H9 (cell line): ENCODE measurements around the gene SIDT2. TPM values are rescaled to one million over a fixed set of nuclear protein-coding genes. Genes with fewer than 3 reads are reported as not detected.
"Not testable (repeated sequence)": the region's sequence is repeated elsewhere in the genome, so short reads cannot be mapped to it uniquely, and the experiment has no call there.

Experiments used
- DNase-seq: peaks from one replicate; pipeline ENCODE4 v3.0.0-alpha.2; 2017
- H2AFZ ChIP-seq: one replicate; pipeline ENCODE4 v1.6.1; 2013; ENCODE audit warnings: mild to moderate bottlenecking, low read length, control low read depth, moderate library complexity
- H2AK5ac ChIP-seq: 2 replicates; pipeline ENCODE4 v1.6.1; 2013; ENCODE audit warnings: low read length, control low read depth, mixed read lengths; ENCODE audit not compliant: insufficient read length
- H2BK120ac ChIP-seq: one replicate; pipeline ENCODE4 v1.6.1; 2013; ENCODE audit warnings: low read depth, mild to moderate bottlenecking, low read length, control low read depth, inconsistent platforms; ENCODE audit not compliant: poor library complexity, severe bottlenecking
- H2BK12ac ChIP-seq: 2 replicates; pipeline ENCODE4 v1.6.1; 2013; ENCODE audit warnings: low read length, control low read depth, mixed read lengths, low read depth; ENCODE audit not compliant: insufficient read length
- H2BK15ac ChIP-seq: 2 replicates; pipeline ENCODE4 v1.6.1; 2013; ENCODE audit warnings: low read depth, low read length, control low read depth
- H2BK20ac ChIP-seq: one replicate; pipeline ENCODE4 v1.6.1; 2013; ENCODE audit warnings: low read depth, mild to moderate bottlenecking, low read length, control low read depth, inconsistent platforms; ENCODE audit not compliant: poor library complexity, severe bottlenecking
- H2BK5ac ChIP-seq: 2 replicates; pipeline ENCODE4 v1.6.1; 2013; ENCODE audit warnings: low read length, control low read depth, mixed read lengths; ENCODE audit not compliant: insufficient read length
- H3K14ac ChIP-seq: 2 replicates; pipeline ENCODE4 v1.6.1; 2013; ENCODE audit warnings: low read length, control low read depth; ENCODE audit not compliant: insufficient read depth
- H3K18ac ChIP-seq: 2 replicates; pipeline ENCODE4 v1.6.1; 2013; ENCODE audit warnings: low read depth, mild to moderate bottlenecking, mixed read lengths, low read length, control low read depth; ENCODE audit not compliant: insufficient read length
- H3K23ac ChIP-seq: 2 replicates; pipeline ENCODE4 v1.6.1; 2013; ENCODE audit warnings: low read length, control low read depth, mixed read lengths, low read depth; ENCODE audit not compliant: insufficient read length
- H3K23me2 ChIP-seq: 2 replicates; pipeline ENCODE4 v1.6.1; 2013; ENCODE audit warnings: low read depth, mild to moderate bottlenecking, mixed read lengths, low read length, control low read depth; ENCODE audit not compliant: insufficient read length, poor library complexity, severe bottlenecking
- H3K27ac ChIP-seq: 2 replicates; pipeline ENCODE4 v1.5.1; 2013; ENCODE audit warnings: low read length, control low read depth, mixed read lengths, low read depth; ENCODE audit not compliant: insufficient read length
- H3K27me3 ChIP-seq: 2 replicates; pipeline ENCODE4 v1.6.1; 2013; ENCODE audit warnings: low read length, control low read depth, inconsistent platforms; ENCODE audit not compliant: insufficient read depth
- H3K4ac ChIP-seq: 2 replicates; pipeline ENCODE4 v1.6.1; 2013; ENCODE audit warnings: low read depth, mild to moderate bottlenecking, control low read depth, inconsistent platforms, low read length, moderate library complexity
- H3K4me1 ChIP-seq: 2 replicates; pipeline ENCODE4 v1.6.1; 2013; ENCODE audit warnings: low read length, control low read depth, inconsistent platforms; ENCODE audit not compliant: insufficient read depth
- H3K4me2 ChIP-seq: 2 replicates; pipeline ENCODE4 v1.6.1; 2013; ENCODE audit warnings: low read length, control low read depth, mixed read lengths; ENCODE audit not compliant: insufficient read length, insufficient read depth
- H3K56ac ChIP-seq: 2 replicates; pipeline ENCODE4 v1.6.1; 2013; ENCODE audit warnings: low read depth, mild to moderate bottlenecking, mixed read lengths, low read length, control low read depth; ENCODE audit not compliant: insufficient read length
- H3K79me1 ChIP-seq: 2 replicates; pipeline ENCODE4 v1.6.1; 2013; ENCODE audit warnings: low read depth, mild to moderate bottlenecking, moderate library complexity, low read length, control low read depth, inconsistent platforms; ENCODE audit not compliant: insufficient read depth, poor library complexity, severe bottlenecking
- H3K79me2 ChIP-seq: 2 replicates; pipeline ENCODE4 v1.6.1; 2013; ENCODE audit warnings: low read length, control low read depth, inconsistent platforms; ENCODE audit not compliant: insufficient read depth
- H3K9ac ChIP-seq: 2 replicates; pipeline ENCODE4 v1.6.1; 2013; ENCODE audit warnings: low read length, control low read depth, mixed read lengths; ENCODE audit not compliant: insufficient read length; ENCODE audit errors: extremely low read depth
- H3K9me3 ChIP-seq: one replicate; pipeline ENCODE4 v1.6.1; 2013; ENCODE audit warnings: low read depth, low read length, inconsistent platforms; ENCODE audit not compliant: control insufficient read depth
- H3T11ph ChIP-seq: one replicate; pipeline ENCODE4 v1.6.1; 2013; ENCODE audit warnings: mild to moderate bottlenecking, low read length, control low read depth, inconsistent platforms
- H4K20me1 ChIP-seq: one replicate; pipeline ENCODE4 v1.6.1; 2013; ENCODE audit not compliant: control insufficient read depth, insufficient read length, insufficient read depth
- H4K5ac ChIP-seq: 2 replicates; pipeline ENCODE4 v1.6.1; 2013; ENCODE audit warnings: low read depth, mild to moderate bottlenecking, mixed read lengths, low read length, control low read depth; ENCODE audit not compliant: insufficient read length
- H4K8ac ChIP-seq: replicated peaks from 2 replicates; pipeline ENCODE4 v1.6.1; 2013; ENCODE audit warnings: low read length, control low read depth, mixed read lengths, low read depth; ENCODE audit not compliant: insufficient read length
- H4K91ac ChIP-seq: 2 replicates; pipeline ENCODE4 v1.6.1; 2013; ENCODE audit warnings: low read depth, mild to moderate bottlenecking, moderate library complexity, mixed read lengths, low read length, control low read depth; ENCODE audit not compliant: insufficient read length
- H3K27ac Mint-ChIP-seq, 3 experiments: 2 replicates in 2 of 3; 3 replicates in 1 of 3; pipeline ENCODE4 v1.8.0; 2020 to 2021; ENCODE audit warnings: mixed read lengths in 3 of 3, mild to moderate bottlenecking in 1 of 3, moderate library complexity in 1 of 3
- H3K27me3 Mint-ChIP-seq: 2 replicates; pipeline ENCODE4 v1.8.0; 2021; ENCODE audit warnings: low read depth, mild to moderate bottlenecking, moderate library complexity, mixed read lengths
- H3K36me3 Mint-ChIP-seq, 3 experiments: 2 replicates in 2 of 3; 3 replicates in 1 of 3; pipeline ENCODE4 v1.8.0; 2020 to 2021; ENCODE audit warnings: low read depth in 3 of 3, mixed read lengths in 3 of 3; ENCODE audit not compliant: insufficient read depth in 1 of 3
- H3K4me1 Mint-ChIP-seq, 2 experiments: 2 replicates each; pipeline ENCODE4 v1.8.0; 2020; ENCODE audit warnings: mixed read lengths in 2 of 2
- H3K4me3 Mint-ChIP-seq, 2 experiments: 2 replicates in 1 of 2; 3 replicates in 1 of 2; pipeline ENCODE4 v1.8.0; 2020 to 2021; ENCODE audit warnings: mild to moderate bottlenecking in 2 of 2, mixed read lengths in 2 of 2, moderate library complexity in 1 of 2
- H3K9me3 Mint-ChIP-seq, 2 experiments: 2 replicates in 1 of 2; 3 replicates in 1 of 2; pipeline ENCODE4 v1.8.0; 2020; ENCODE audit warnings: mild to moderate bottlenecking in 2 of 2, mixed read lengths in 2 of 2, moderate library complexity in 1 of 2
- CTCF ChIP-seq: fragments of 200-600 bp; sonication (generic); conservative IDR thresholded peaks from 3 replicates; pipeline ENCODE4 v1.8.0; 2021; ENCODE audit warnings: antibody characterized with exemption, mild to moderate bottlenecking
- WGBS: extraction: QIAGEN DNeasy Blood & Tissue Kit; methylation state at CpG from one replicate; pipeline ENCODE4 v1.1.7; 2013; ENCODE audit warnings: missing lambda C conversion rate, low lambda C conversion rate, mixed read lengths; ENCODE audit not compliant: insufficient read length; ENCODE audit errors: extremely low coverage; 5-methylcytosine and 5-hydroxymethylcytosine counted together
- total RNA-seq: library from RNA; stranded (reverse); gene quantifications from 2 replicates; pipeline ENCODE4 v1.2.1, GENCODE V29; 2021

The SIDT2 gene
- total RNA-seq, 1 experiment from 2014 or later, result 18.3 TPM

DNA sequence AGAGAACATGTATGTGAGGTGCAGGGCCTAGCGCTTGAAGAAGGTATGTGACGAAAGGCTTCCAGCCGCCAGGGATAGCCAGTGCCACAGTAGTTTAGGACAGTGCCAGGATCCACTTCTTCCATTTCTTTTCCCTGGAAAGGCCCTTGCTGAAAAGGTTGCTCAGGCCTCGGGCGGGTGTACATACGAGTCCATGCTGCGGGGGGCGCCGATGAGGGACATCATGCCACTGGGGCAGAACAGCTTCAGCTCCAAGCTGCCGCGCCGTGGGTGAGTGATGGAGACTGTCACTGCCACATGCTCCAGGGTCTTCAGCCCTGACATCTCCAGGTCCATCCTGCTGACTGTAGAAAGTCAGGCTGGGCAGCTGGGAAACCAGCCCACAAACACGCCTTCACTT lies 30.2 kb downstream of the SIDT2 start:
- H3K27me3 ChIP-seq, H4K8ac ChIP-seq, H3K4me1 ChIP-seq, H3K27ac Mint-ChIP-seq, H3K4me3 Mint-ChIP-seq, H2AFZ ChIP-seq, H3K27ac ChIP-seq, H3K56ac ChIP-seq, DNase-seq, H3K4me1 Mint-ChIP-seq, H4K20me1 ChIP-seq, H3T11ph ChIP-seq, H2BK15ac ChIP-seq, H3K27me3 Mint-ChIP-seq, H3K4ac ChIP-seq, H3K79me1 ChIP-seq, H2BK20ac ChIP-seq, H4K5ac ChIP-seq, H4K91ac ChIP-seq, H2AK5ac ChIP-seq, H2BK12ac ChIP-seq, H3K4me2 ChIP-seq, H2BK5ac ChIP-seq, H3K14ac ChIP-seq, H3K23ac ChIP-seq, H3K9me3 ChIP-seq, H2BK120ac ChIP-seq, H3K18ac ChIP-seq, H3K9me3 Mint-ChIP-seq, H3K23me2 ChIP-seq, H3K79me2 ChIP-seq, H3K9ac ChIP-seq: not testable (repeated sequence)
- TF ChIP-seq CTCF, result peak; percentile 44; the same call in 2 of the 3 replicates
- no CpG with 5 or more reads among the region's 13 CpGs for WGBS
- peaks cover 10 to 29% (median 24%) of the 10 kb centered on the region in 3 experiments; a peak in 6 of 7 replicates for H3K36me3 Mint-ChIP-seq

DNA sequence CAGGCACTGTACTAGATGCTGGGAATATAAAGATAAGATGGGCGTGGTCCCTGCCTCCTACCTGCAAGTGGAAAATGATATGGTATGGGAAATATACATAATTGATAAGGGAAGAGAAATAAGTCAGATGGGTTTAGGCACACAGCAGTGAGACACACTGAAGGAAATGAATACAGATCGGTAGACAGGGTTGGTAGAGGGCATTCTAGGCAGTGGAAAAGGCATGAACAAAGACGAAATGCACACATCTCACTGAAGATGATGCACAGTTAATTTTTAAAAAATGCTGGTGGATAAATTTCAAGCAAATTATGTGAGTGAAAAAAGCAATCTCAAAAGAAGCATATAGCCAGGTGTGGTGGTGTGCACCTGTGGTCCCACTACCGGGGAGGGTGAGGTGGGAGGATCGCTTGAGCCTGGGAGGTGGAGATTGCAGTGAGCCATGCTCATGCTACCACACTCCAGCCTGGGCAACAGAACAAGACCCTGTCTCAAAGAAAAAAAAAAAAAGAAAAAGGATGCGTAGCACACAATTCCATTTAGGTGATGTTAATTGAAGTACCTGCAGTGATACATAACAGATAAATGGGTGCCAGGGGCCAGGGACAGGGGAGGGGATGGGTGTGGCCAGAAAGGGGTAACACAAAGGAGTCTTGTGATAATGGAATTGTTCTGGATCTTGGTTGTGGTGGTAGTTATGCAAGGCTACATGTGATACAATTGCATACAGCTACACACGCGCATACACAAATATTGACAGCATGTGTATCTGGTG lies 31.0 kb downstream of the SIDT2 start:
- H4K5ac ChIP-seq, H3K9me3 ChIP-seq, H3K4me1 Mint-ChIP-seq, H3K27ac ChIP-seq, H3K4me1 ChIP-seq, H2BK12ac ChIP-seq, H4K91ac ChIP-seq, H4K8ac ChIP-seq, H3K23me2 ChIP-seq, H3K79me2 ChIP-seq, H3K23ac ChIP-seq, H3K27me3 ChIP-seq, H2BK20ac ChIP-seq, H3K9me3 Mint-ChIP-seq, H2BK15ac ChIP-seq, H3K4me2 ChIP-seq, DNase-seq, H3K18ac ChIP-seq, H3K27ac Mint-ChIP-seq, H2AK5ac ChIP-seq, H2BK120ac ChIP-seq, H3K4me3 Mint-ChIP-seq, H3K9ac ChIP-seq, H2AFZ ChIP-seq, H3K4ac ChIP-seq, H3K14ac ChIP-seq, H3T11ph ChIP-seq, H3K27me3 Mint-ChIP-seq, H4K20me1 ChIP-seq, H3K56ac ChIP-seq, H3K79me1 ChIP-seq, H2BK5ac ChIP-seq: not testable (repeated sequence)
- peaks cover 10 to 26% (median 24%) of the 10 kb centered on the region in 3 experiments; a peak in 6 of 7 replicates for H3K36me3 Mint-ChIP-seq
- WGBS, result no CpG with 5 or more reads among the region's 8 CpGs
